K562 (cell line): Measurements from ENCODE around the gene OR1B1.

Experiments used
- GABPB1 ChIP-seq: sonication (generic); formaldehyde crosslinking; IDR thresholded peaks from 2 replicates; pipeline ENCODE4 v1.8.0; 2022; ENCODE audit warnings: mild to moderate bottlenecking, missing genetic modification reagents
- MEF2D ChIP-seq: conservative IDR thresholded peaks from 2 replicates; pipeline ENCODE4 v1.6.1; 2016; ENCODE audit warnings: low read depth, missing genetic modification characterization, missing compliant biosample characterization
- NFRKB ChIP-seq: fragments of 450-650 bp; IDR thresholded peaks from 2 replicates; pipeline ENCODE4 v1.6.1; 2016; ENCODE audit warnings: low read depth
- POLR2AphosphoS5 ChIP-seq: IDR thresholded peaks from 2 replicates; pipeline ENCODE4 v1.6.1; 2011; ENCODE audit warnings: mild to moderate bottlenecking, low read depth, low read length, moderate library complexity; ENCODE audit not compliant: control insufficient read depth, insufficient read depth
- TAF1 ChIP-seq: IDR thresholded peaks from 2 replicates; pipeline ENCODE4 v1.6.1; 2011; ENCODE audit warnings: mild to moderate bottlenecking, low read length, moderate library complexity; ENCODE audit not compliant: insufficient read depth, control insufficient read depth, severe bottlenecking; ENCODE audit errors: extremely low read depth
- ZNF239 ChIP-seq: fragments of 250-450 bp; sonication (Bioruptor Pico); IDR thresholded peaks from 2 replicates; pipeline ENCODE4 v1.4.0; 2020; ENCODE audit warnings: mild to moderate bottlenecking
- ZNF830 ChIP-seq: fragments of 250-450 bp; sonication (Bioruptor Pico); IDR thresholded peaks from 2 replicates; pipeline ENCODE4 v1.5.0; 2021; ENCODE audit warnings: mild to moderate bottlenecking
- TF ChIP-seq, protein P1 (sequence below), 3 experiments: IDR thresholded peaks in 2 of 3; conservative IDR thresholded peaks in 1 of 3; 2 replicates each; pipeline ENCODE4 v1.5.1; 2011 to 2012; ENCODE audit warnings: low read length in 3 of 3, mild to moderate bottlenecking in 3 of 3, control low read depth in 2 of 3, improper control_type of control experiment in 1 of 3, inconsistent platforms in 1 of 3, low read depth in 1 of 3, mixed read lengths in 1 of 3, moderate library complexity in 1 of 3; ENCODE audit not compliant: insufficient read depth in 2 of 3

DNA sequence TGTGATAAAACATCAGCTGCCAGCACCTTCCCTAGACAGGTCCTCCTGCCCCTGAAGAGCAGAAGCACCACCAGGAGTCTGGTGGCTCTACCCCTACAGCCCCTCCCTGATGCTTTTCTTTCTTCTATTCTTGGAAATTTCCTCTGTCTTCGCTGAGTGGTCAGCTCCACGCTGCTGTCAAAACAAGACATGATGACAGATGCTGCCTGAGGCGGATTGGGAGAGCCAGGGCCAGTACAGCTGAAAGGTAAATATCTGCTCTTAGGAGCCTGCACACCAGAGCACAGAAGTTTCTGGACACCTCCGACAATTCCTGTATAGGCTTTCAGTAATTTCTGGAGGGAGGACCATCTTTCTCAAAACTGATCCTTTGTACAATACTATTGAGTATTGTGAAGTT lies 47.6 kb downstream of the OR1B1 start:
- TF ChIP-seq MEF2D (tag) (no peak), TAF1 (no peak), ZNF830 (CRISPR knock-in tag) (no peak), GABPB1 (no peak), ZNF239 (CRISPR knock-in tag) (no peak), POLR2AphosphoS5 (no peak), NFRKB (no peak)
- TF ChIP-seq, protein P1, sequence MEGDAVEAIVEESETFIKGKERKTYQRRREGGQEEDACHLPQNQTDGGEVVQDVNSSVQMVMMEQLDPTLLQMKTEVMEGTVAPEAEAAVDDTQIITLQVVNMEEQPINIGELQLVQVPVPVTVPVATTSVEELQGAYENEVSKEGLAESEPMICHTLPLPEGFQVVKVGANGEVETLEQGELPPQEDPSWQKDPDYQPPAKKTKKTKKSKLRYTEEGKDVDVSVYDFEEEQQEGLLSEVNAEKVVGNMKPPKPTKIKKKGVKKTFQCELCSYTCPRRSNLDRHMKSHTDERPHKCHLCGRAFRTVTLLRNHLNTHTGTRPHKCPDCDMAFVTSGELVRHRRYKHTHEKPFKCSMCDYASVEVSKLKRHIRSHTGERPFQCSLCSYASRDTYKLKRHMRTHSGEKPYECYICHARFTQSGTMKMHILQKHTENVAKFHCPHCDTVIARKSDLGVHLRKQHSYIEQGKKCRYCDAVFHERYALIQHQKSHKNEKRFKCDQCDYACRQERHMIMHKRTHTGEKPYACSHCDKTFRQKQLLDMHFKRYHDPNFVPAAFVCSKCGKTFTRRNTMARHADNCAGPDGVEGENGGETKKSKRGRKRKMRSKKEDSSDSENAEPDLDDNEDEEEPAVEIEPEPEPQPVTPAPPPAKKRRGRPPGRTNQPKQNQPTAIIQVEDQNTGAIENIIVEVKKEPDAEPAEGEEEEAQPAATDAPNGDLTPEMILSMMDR (IDR thresholded peaks at IDR 0.05 in 2 of 3, conservative IDR thresholded peaks at IDR 0.05 in 1 of 3; ENCODE audit: insufficient read depth in 2 of 3, low read depth in 1 of 3, low read length in 3 of 3) = no peak
